Neural cell (in vitro differentiated cells): ENCODE data around the gene CASZ1. TPM values are rescaled to one million over a fixed set of nuclear protein-coding genes. Genes with fewer than 3 reads are reported as not detected.

Source experiments
- H2AFZ ChIP-seq: fragments of 200-600, 300-800 bp; sonication (generic), shearing (Covaris generic); 2 replicates; pipeline ENCODE4 v1.6.0; 2014; ENCODE audit warnings: low read depth, mild to moderate bottlenecking, antibody characterized with exemption, low read length, moderate library complexity
- H3F3A ChIP-seq: fragments of 200-600 bp; shearing (Covaris generic); 2 replicates; pipeline ENCODE4 v1.6.1; 2016; ENCODE audit warnings: mild to moderate bottlenecking, moderate library complexity, mixed read lengths, antibody characterized with exemption, low read length; ENCODE audit not compliant: insufficient read depth, poor library complexity, severe bottlenecking
- H3K27ac ChIP-seq: fragments of 200-600, 300-800 bp; sonication (generic), shearing (Covaris generic); 2 replicates; pipeline ENCODE4 v1.5.1; 2014; ENCODE audit warnings: mild to moderate bottlenecking, low read length, moderate library complexity
- H3K27me3 ChIP-seq: fragments of 300-800, 200-600 bp; sonication (generic), shearing (Covaris generic); 2 replicates; pipeline ENCODE4 v1.6.0; 2014; ENCODE audit warnings: mild to moderate bottlenecking, low read depth, low read length, moderate library complexity; ENCODE audit not compliant: insufficient read depth
- H3K36me3 ChIP-seq: fragments of 300-800, 200-600 bp; sonication (generic), shearing (Covaris generic); 2 replicates; pipeline ENCODE4 v1.5.1; 2014; ENCODE audit warnings: mild to moderate bottlenecking, antibody characterized with exemption, low read length, moderate library complexity; ENCODE audit not compliant: insufficient read depth
- H3K4me2 ChIP-seq: fragments of 300-800, 200-600 bp; sonication (generic), shearing (Covaris generic); 2 replicates; pipeline ENCODE4 v1.6.0; 2014; ENCODE audit warnings: mild to moderate bottlenecking, low read length
- H3K4me3 ChIP-seq: fragments of 300-800, 200-600 bp; sonication (generic), shearing (Covaris generic); 2 replicates; pipeline ENCODE4 v1.5.1; 2014; ENCODE audit warnings: mild to moderate bottlenecking, low read length, moderate library complexity
- H3K79me2 ChIP-seq: fragments of 200-600 bp; shearing (Covaris generic); replicated peaks from 2 replicates; pipeline ENCODE4 v1.6.0; 2014; ENCODE audit warnings: mild to moderate bottlenecking, low read length, moderate library complexity; ENCODE audit not compliant: insufficient read depth
- H3K9ac ChIP-seq: fragments of 300-800, 200-600 bp; sonication (generic), shearing (Covaris generic); 2 replicates; pipeline ENCODE4 v1.6.1; 2016; ENCODE audit warnings: mild to moderate bottlenecking, low read length, mixed read lengths
- H3K9me2 ChIP-seq: fragments of 200-600 bp; shearing (Covaris generic); 2 replicates; pipeline ENCODE4 v1.6.1; 2016; ENCODE audit warnings: mild to moderate bottlenecking, low read length, mixed read lengths; ENCODE audit not compliant: insufficient read depth
- H3K9me3 ChIP-seq: fragments of 200-600, 300-800 bp; sonication (generic), shearing (Covaris generic); 2 replicates; pipeline ENCODE4 v1.6.1; 2016; ENCODE audit warnings: mild to moderate bottlenecking, mixed run types, low read length, moderate library complexity, mixed read lengths
- H4K20me1 ChIP-seq: fragments of 200-600 bp; shearing (Covaris generic); 2 replicates; pipeline ENCODE4 v1.6.1; 2016; ENCODE audit warnings: mild to moderate bottlenecking, mixed run types; ENCODE audit not compliant: insufficient read depth
- CTCF ChIP-seq: fragments of 450-650 bp; IDR thresholded peaks from 2 replicates; pipeline ENCODE4 v1.5.1; 2014; ENCODE audit warnings: antibody characterized with exemption, mild to moderate bottlenecking, moderate library complexity; ENCODE audit not compliant: poor library complexity, severe bottlenecking
- EP300 ChIP-seq: fragments of 450-650 bp; conservative IDR thresholded peaks from 2 replicates; pipeline ENCODE4 v1.6.1; 2014; ENCODE audit warnings: antibody characterized with exemption, mild to moderate bottlenecking, moderate library complexity; ENCODE audit not compliant: poor library complexity, severe bottlenecking
- EZH2 ChIP-seq: fragments of 200-600, 300-800 bp; shearing (Covaris generic), sonication (generic); IDR thresholded peaks from 2 replicates; pipeline ENCODE4 v1.6.1; 2014; ENCODE audit warnings: antibody characterized with exemption, low read length, borderline replicate concordance, mild to moderate bottlenecking; ENCODE audit not compliant: insufficient read depth, poor library complexity, severe bottlenecking
- MXI1 ChIP-seq: fragments of 450-650 bp; conservative IDR thresholded peaks from 2 replicates; pipeline ENCODE4 v1.6.1; 2014; ENCODE audit warnings: antibody characterized with exemption, mild to moderate bottlenecking; ENCODE audit not compliant: poor library complexity, severe bottlenecking
- POLR2AphosphoS5 ChIP-seq: IDR thresholded peaks from 2 replicates; pipeline ENCODE4 v1.6.1; 2012
- RAD21 ChIP-seq: fragments of 450-650 bp; conservative IDR thresholded peaks from 2 replicates; pipeline ENCODE4 v1.6.1; 2014; ENCODE audit warnings: antibody characterized with exemption, mild to moderate bottlenecking, moderate library complexity
- REST ChIP-seq: IDR thresholded peaks from 2 replicates; pipeline ENCODE4 v1.6.1; 2012; ENCODE audit warnings: borderline replicate concordance
- SMC3 ChIP-seq: fragments of 450-650 bp; conservative IDR thresholded peaks from 2 replicates; pipeline ENCODE4 v1.6.1; 2014; ENCODE audit warnings: antibody characterized with exemption, mild to moderate bottlenecking, moderate library complexity; ENCODE audit not compliant: poor library complexity
- TAF1 ChIP-seq: IDR thresholded peaks from 2 replicates; pipeline ENCODE4 v1.6.1; 2012; ENCODE audit warnings: low read depth
- polyA plus RNA-seq: library from polyadenylated mRNA; depleted of rRNA; stranded (reverse); fragments of >200 nt; gene quantifications from 2 replicates; pipeline ENCODE4 v1.2.3, GENCODE V29; 2014

CASZ1 gene
- polyA plus RNA-seq, 1 donor from 2014 or later, result 0.27 TPM

- H3K79me2 ChIP-seq, result no peaks in the 10 kb centered on the region
- no peaks in the 10 kb centered on the region for H4K20me1 ChIP-seq
- H3K9ac ChIP-seq, result no peak overlapping the region
- H3K9me2 ChIP-seq, result no peaks in the 10 kb centered on the region
- no peaks in the 10 kb centered on the region for H3F3A ChIP-seq
- no peaks in the 10 kb centered on the region for H3K27me3 ChIP-seq
- no peak overlapping the region for H3K4me3 ChIP-seq
- no peaks in the 10 kb centered on the region for H3K36me3 ChIP-seq
- TF ChIP-seq SMC3 (no peak), REST (no peak), EZH2 (no peak), POLR2AphosphoS5 (no peak), EP300 (no peak), MXI1 (no peak), CTCF (no peak), RAD21 (no peak), TAF1 (no peak)
- no peak overlapping the region for H3K4me2 ChIP-seq
- no peak overlapping the region for H2AFZ ChIP-seq
- no peak overlapping the region for H3K27ac ChIP-seq
- H3K9me3 ChIP-seq, result no peaks in the 10 kb centered on the region
Measured at GRCh38 chr1:10626791-10627410, 169.5 kb downstream of the CASZ1 start.

- Histone ChIP-seq H3K9ac (no peak overlapping the region), H3K4me3 (no peak overlapping the region), H3K27me3 (no peaks in the 10 kb centered on the region), H4K20me1 (no peaks in the 10 kb centered on the region), H2AFZ (no peak overlapping the region), H3K9me3 (no peaks in the 10 kb centered on the region), H3K9me2 (no peaks in the 10 kb centered on the region), H3K4me2 (no peak overlapping the region), H3K27ac (no peak overlapping the region), H3F3A (no peaks in the 10 kb centered on the region), H3K36me3 (no peaks in the 10 kb centered on the region), H3K79me2 (no peaks in the 10 kb centered on the region)
- TF ChIP-seq CTCF, result no peak
Measured at GRCh38 chr1:10626131-10626731, 170.2 kb downstream of the CASZ1 start.
